Upper lobe of left lung (tissue), 6 donors: Measurements from ENCODE around the gene CACNA1D. TPM values are rescaled to one million over a fixed set of nuclear protein-coding genes. Genes with fewer than 3 reads are reported as not detected.
A peak's percentile ranks its signal among the peaks of the same experiment; 100 is the strongest.

Source experiments
- ATAC-seq, 2 donors: fragments of 200-7000 bp; cut with Tn5 transposase; one replicate each; pipeline ENCODE4 v1.9.1; 2022; ENCODE audit warnings: mild to moderate bottlenecking in 2 of 2, moderate library complexity in 2 of 2; ENCODE audit not compliant: low FRiP score in 2 of 2
- DNase-seq, 2 donors: peaks; one replicate each; pipeline ENCODE4 v3.0.0-alpha.2; 2019 to 2020
- H3K27ac ChIP-seq, 4 donors: fragments of 200-600 bp; sonication (generic); one replicate each; pipeline ENCODE4 v1.5.1; 2016 to 2019
- H3K27me3 ChIP-seq, 4 donors: fragments of 200-600 bp; sonication (generic); one replicate each; pipeline ENCODE4 v1.5.1; 2017 to 2019
- H3K36me3 ChIP-seq, 4 donors: fragments of 200-600 bp; sonication (generic); one replicate each; pipeline ENCODE4 v1.5.1; 2016 to 2019
- H3K4me1 ChIP-seq, 4 donors: fragments of 200-600 bp; sonication (generic); one replicate each; pipeline ENCODE4 v1.5.1; 2018 to 2019
- H3K4me3 ChIP-seq, 4 donors: fragments of 200-600 bp; sonication (generic); one replicate each; pipeline ENCODE4 v1.5.1; 2017 to 2019; ENCODE audit warnings: mild to moderate bottlenecking in 2 of 4, moderate library complexity in 1 of 4
- H3K9me3 ChIP-seq, 4 donors: fragments of 200-600 bp; sonication (generic); one replicate each; pipeline ENCODE4 v1.5.1; 2018 to 2019
- CTCF ChIP-seq, 6 experiments: fragments of 450-650 bp in 4 of 6; fragments of 200-600 bp in 2 of 6; sonication (generic) in 2 of 6; IDR thresholded peaks; one replicate each; pipeline ENCODE4 v1.5.1; 2016 to 2019; ENCODE audit warnings: antibody characterized with exemption in 6 of 6
- EP300 ChIP-seq, 4 donors: sonication (generic); formaldehyde crosslinking; IDR thresholded peaks; one replicate each; pipeline ENCODE4 v1.5.1; 2017; ENCODE audit warnings: antibody characterized with exemption in 4 of 4, control low read depth in 2 of 4
- POLR2A ChIP-seq, 4 donors: fragments of 450-650 bp; IDR thresholded peaks; one replicate each; pipeline ENCODE4 v1.5.1; 2016 to 2017; ENCODE audit warnings: antibody characterized with exemption in 4 of 4, mild to moderate bottlenecking in 2 of 4
- POLR2AphosphoS5 ChIP-seq, 2 donors: sonication (generic); formaldehyde crosslinking; IDR thresholded peaks; one replicate each; pipeline ENCODE4 v1.5.1; 2017; ENCODE audit warnings: antibody characterized with exemption in 2 of 2
- WGBS, 2 donors: methylation state at CpG; one replicate each; pipeline ENCODE4 v1.1.5; 2017 to 2018; 5-methylcytosine and 5-hydroxymethylcytosine counted together
- total RNA-seq, 6 donors: library from RNA; depleted of rRNA in 4 of 6; stranded (reverse); fragments of >200 nt in 4 of 6; gene quantifications; one replicate each; pipeline versions ENCODE4 v1.1.0 to v1.2.1, GENCODE V29; 2016 to 2021
- donor health status: DM: no; HTN: no; CAD: no; lungs with moderate emphysema.
- donor health status: DM: no; HTN: yes; CAD: no; lungs with severe emphysema.

Gene CACNA1D
- total RNA-seq, 6 donors from 2014 or later = 17.2 to 221 (median 30.2) TPM

DNA sequence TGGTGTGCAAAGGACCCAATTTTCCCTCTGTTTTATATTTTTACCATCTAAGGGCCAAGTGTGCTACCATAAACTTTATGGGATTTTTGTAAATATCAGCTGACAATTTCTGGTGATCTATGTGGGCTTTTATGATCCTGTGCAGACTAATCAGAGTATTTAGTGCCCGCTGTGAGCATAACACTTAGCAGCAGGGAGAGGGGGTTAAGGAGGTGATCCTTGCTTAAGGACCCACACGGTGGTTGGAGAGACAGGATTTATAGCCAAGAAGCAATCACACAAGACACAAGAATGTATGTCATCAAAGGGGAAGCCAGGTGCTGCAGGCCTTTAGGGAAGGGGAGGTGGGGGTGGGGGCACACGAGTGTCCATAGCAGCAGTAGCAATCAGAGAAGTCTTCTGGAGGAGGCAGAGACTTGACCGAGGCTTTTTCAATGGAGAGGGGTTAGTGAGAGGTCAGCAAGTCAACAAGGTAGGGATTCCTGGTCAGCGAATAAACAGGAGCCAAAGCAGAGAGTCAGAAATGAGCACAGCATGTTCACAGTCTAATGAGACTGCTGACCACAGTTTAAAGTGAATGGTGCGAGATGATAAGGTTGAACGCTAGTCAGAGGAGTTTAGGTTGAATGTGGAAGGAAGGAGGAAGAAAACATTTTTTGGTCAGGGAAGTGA is 4.5 kb upstream of the CACNA1D start:
- Histone ChIP-seq H3K36me3 (no peaks in the 10 kb centered on the region), H3K27ac (no peak overlapping the region), H3K4me1 (peaks cover 1 to 12% (median 7%) of the 10 kb centered on the region in 4 donors), H3K4me3 (no peak overlapping the region), H3K9me3 (no peaks in the 10 kb centered on the region), H3K27me3 (peaks cover 0 to 10% (median 2%) of the 10 kb centered on the region in 4 donors)
- ATAC-seq = no peak
- WGBS, 2 donors = 41% methylated on average over 7 of the region's 7 CpGs
- no peak for TF ChIP-seq POLR2A (IDR thresholded peaks at IDR 0.05)
- TF ChIP-seq EP300 (IDR thresholded peaks at IDR 0.05) = no peak
- no peak for TF ChIP-seq CTCF (IDR thresholded peaks at IDR 0.05)
- no peak for TF ChIP-seq POLR2AphosphoS5 (IDR thresholded peaks at IDR 0.05)
- DNase-seq = no peak

- 63 to 71% methylated on average over 4 of the region's 4 CpGs for WGBS, 2 donors
- H3K4me1 ChIP-seq = peaks cover 7 to 18% (median 13%) of the 10 kb centered on the region in 4 donors
- ATAC-seq = no peak
- no peaks in the 10 kb centered on the region for H3K36me3 ChIP-seq
- TF ChIP-seq CTCF (IDR thresholded peaks at IDR 0.05) (no peak), EP300 (IDR thresholded peaks at IDR 0.05) (no peak), POLR2AphosphoS5 (IDR thresholded peaks at IDR 0.05) (no peak), POLR2A (IDR thresholded peaks at IDR 0.05) (no peak)
- no peak for DNase-seq
- no peaks in the 10 kb centered on the region for H3K9me3 ChIP-seq
- H3K27me3 ChIP-seq = peaks cover 0 to 16% (median 2%) of the 10 kb centered on the region in 4 donors
- no peak overlapping the region for H3K4me3 ChIP-seq
- H3K27ac ChIP-seq = peak overlapping the region in 1 of 4 donors; percentile 17
Observed at GRCh38 chr3:53490459-53490968, 3.9 kb upstream of the CACNA1D start.

DNA sequence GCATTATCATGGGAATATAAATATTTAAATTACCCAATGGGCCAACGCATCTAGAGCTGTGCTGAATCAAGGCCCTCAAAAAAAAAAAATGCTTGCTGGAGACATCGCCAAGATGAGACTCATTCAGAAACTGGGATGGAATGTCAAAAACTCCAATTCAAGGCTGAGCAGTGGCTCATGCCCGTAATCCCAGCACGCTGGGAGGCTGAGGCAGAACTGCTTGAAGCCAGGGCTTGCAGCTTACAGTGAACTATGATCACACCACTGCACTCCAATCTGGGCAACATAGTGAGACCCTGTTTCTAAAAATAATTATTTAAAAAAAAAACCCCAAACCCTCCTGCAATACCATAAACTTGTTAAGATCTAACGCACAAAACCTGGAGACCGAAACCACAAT is 3.1 kb upstream of the CACNA1D start:
- Histone ChIP-seq H3K4me3 (no peak overlapping the region), H3K36me3 (no peaks in the 10 kb centered on the region), H3K9me3 (no peaks in the 10 kb centered on the region), H3K4me1 (peaks cover 11 to 25% (median 17%) of the 10 kb centered on the region in 4 donors), H3K27me3 (peaks cover 0 to 24% (median 3%) of the 10 kb centered on the region in 4 donors), H3K27ac (peak overlapping the region in 1 of 4 donors; percentile 17)
- WGBS, 2 donors = 73 to 82% methylated on average over 6 of the region's 6 CpGs
- ATAC-seq (no peak), DNase-seq (no peak)
- TF ChIP-seq EP300 (IDR thresholded peaks at IDR 0.05) = no peak
- no peak for TF ChIP-seq CTCF (IDR thresholded peaks at IDR 0.05)
- TF ChIP-seq POLR2A (IDR thresholded peaks at IDR 0.05) = no peak
- TF ChIP-seq POLR2AphosphoS5 (IDR thresholded peaks at IDR 0.05) = no peak

DNA sequence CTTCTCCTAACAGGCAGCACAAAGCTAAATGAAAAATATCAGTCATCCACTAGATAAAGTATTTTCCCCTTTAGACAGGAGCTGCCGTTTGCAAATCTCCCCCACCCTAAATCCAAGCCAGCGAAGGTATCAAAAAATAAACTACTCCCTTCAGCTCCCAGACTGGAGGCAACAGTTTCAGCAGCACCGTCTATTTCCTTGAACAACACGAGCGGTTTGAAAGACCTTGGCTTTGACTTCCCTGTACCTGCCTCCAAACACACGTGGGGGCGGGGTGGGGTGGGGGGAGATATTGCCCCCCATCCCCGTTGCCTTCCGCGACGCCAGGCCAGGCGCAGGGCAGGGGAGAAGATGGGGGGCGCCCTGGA is 832 bp upstream of the CACNA1D start:
- WGBS, 2 donors = 4 to 17% methylated on average over 7 to 13 of the region's 13 CpGs

More for the DNA sequence above, 832 bp upstream of the CACNA1D start:
- peak overlapping the region; percentile 62 to 84 (median 80) for H3K27ac ChIP-seq
- TF ChIP-seq CTCF (IDR thresholded peaks at IDR 0.05) (no peak), POLR2A (IDR thresholded peaks at IDR 0.05) (no peak), EP300 (IDR thresholded peaks at IDR 0.05) (no peak), POLR2AphosphoS5 (IDR thresholded peaks at IDR 0.05) (no peak)
- ATAC-seq (no peak), DNase-seq (no peak)
- peak overlapping the region; percentile 48 to 73 (median 60) for H3K4me3 ChIP-seq
- peaks cover 11 to 25% (median 17%) of the 10 kb centered on the region in 4 donors for H3K4me1 ChIP-seq
- peaks cover 0 to 25% (median 3%) of the 10 kb centered on the region in 4 donors for H3K27me3 ChIP-seq
- H3K36me3 ChIP-seq = no peaks in the 10 kb centered on the region
- no peaks in the 10 kb centered on the region for H3K9me3 ChIP-seq
